ENCODE results near the gene DBH. TPM values are rescaled to one million over a fixed set of nuclear protein-coding genes. Genes with fewer than 3 reads are reported as not detected.

DBH gene
- total and polyA plus RNA-seq, 8 donors, result 0.08 to 0.09 TPM; not detected in 6

- no peak for TF ChIP-seq CTCF (IDR thresholded peaks at IDR 0.05)
- DNase-seq (peak in 1 of 6 donors; percentile 41), FAIRE-seq (no peak), ATAC-seq (no peak)
- Histone ChIP-seq H3K27ac (no peak overlapping the region), H3K36me3 (no peaks in the 10 kb centered on the region), H3K27me3 (peaks cover 0 to 7% (median 0%) of the 10 kb centered on the region in 4 donors), H3K9me3 (no peaks in the 10 kb centered on the region), H3K4me1 (no peaks in the 10 kb centered on the region), H3K4me3 (no peak overlapping the region)
- 62 to 75% methylated on average over 19 to 20 of the region's 20 CpGs for WGBS, 2 donors
- intact Hi-C loops (cut with DNase I), result no loop called here
These were observed 45.8 kb upstream of the DBH start for GRCh38 chr9:133590231-133590855.

GRCh38 chr9:133591116-133591910, 44.9 kb upstream of the DBH start:
- peak in 1 of 6 donors; percentile 46 for DNase-seq
- intact Hi-C loops (cut with DNase I), result no loop called here

GRCh38 chr9:133591985-133592384, 44.2 kb upstream of the DBH start:
- Histone ChIP-seq H3K36me3 (no peaks in the 10 kb centered on the region), H3K9me3 (no peaks in the 10 kb centered on the region), H3K4me3 (no peak overlapping the region), H3K4me1 (no peaks in the 10 kb centered on the region), H3K27ac (no peak overlapping the region), H3K27me3 (no peaks in the 10 kb centered on the region)
- intact Hi-C loops (cut with DNase I), result no loop called here
- DNase-seq, result no peak
- ATAC-seq, result no peak
- FAIRE-seq, result no peak
- WGBS, 2 donors, result 55 to 64% methylated on average over 10 of the region's 10 CpGs
- no peak for TF ChIP-seq CTCF (IDR thresholded peaks at IDR 0.05)

More at GRCh38 chr9:133591116-133591910, 44.9 kb upstream of the DBH start:
- H3K27ac ChIP-seq, result no peak overlapping the region
- H3K4me1 ChIP-seq, result no peaks in the 10 kb centered on the region
- no peaks in the 10 kb centered on the region for H3K9me3 ChIP-seq
- TF ChIP-seq CTCF (IDR thresholded peaks at IDR 0.05), result no peak
- no peaks in the 10 kb centered on the region for H3K36me3 ChIP-seq
- peaks cover 0 to 2% (median 0%) of the 10 kb centered on the region in 4 donors for H3K27me3 ChIP-seq
- ATAC-seq (no peak), FAIRE-seq (no peak)
- 84 to 87% methylated on average over 14 to 17 of the region's 17 CpGs for WGBS, 2 donors
- H3K4me3 ChIP-seq, result no peak overlapping the region

- Histone ChIP-seq H3K9me3 (no peaks in the 10 kb centered on the region), H3K36me3 (no peaks in the 10 kb centered on the region), H3K27ac (no peak overlapping the region), H3K27me3 (no peaks in the 10 kb centered on the region), H3K4me1 (no peaks in the 10 kb centered on the region), H3K4me3 (no peak overlapping the region)
- FAIRE-seq (no peak), DNase-seq (peak in 1 of 6 donors; percentile 42), ATAC-seq (no peak)
- intact Hi-C loops (cut with DNase I), result no loop called here
- TF ChIP-seq CTCF (IDR thresholded peaks at IDR 0.05), result no peak
- WGBS, 2 donors, result 65 to 74% methylated on average over 17 of the region's 17 CpGs
These were observed 43.3 kb upstream of the DBH start for GRCh38 chr9:133592731-133593409.
